HG03095 (cell line): Measurements from ENCODE around the gene PDE4B.

Source experiments
- ATAC-seq: cut with Tn5 transposase; IDR thresholded peaks from one replicate; pipeline ENCODE4 v1.9.1; 2021; ENCODE audit warnings: moderate library complexity; ENCODE audit not compliant: unreplicated experiment

The PDE4B gene

DNA sequence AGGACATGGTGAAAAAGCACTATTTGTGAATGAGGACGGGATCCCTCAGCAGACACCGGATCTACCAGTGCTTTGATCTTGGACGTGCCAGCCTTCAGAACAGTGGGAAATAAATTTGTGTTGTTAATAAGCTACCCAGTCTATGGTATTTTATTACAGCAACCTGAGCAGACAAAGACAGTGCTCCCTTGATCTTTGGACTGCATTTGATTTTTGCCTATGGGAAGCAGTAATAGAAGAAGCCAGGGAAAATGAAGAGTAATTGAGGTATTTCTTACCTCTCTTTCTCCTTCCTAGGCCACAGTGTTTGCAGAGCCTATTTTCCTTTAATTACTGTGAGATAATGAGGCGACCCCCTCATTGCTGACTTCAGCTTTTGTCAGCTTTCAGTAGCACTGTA lies 87.9 kb downstream of the PDE4B start:
- ATAC-seq = no peak

DNA sequence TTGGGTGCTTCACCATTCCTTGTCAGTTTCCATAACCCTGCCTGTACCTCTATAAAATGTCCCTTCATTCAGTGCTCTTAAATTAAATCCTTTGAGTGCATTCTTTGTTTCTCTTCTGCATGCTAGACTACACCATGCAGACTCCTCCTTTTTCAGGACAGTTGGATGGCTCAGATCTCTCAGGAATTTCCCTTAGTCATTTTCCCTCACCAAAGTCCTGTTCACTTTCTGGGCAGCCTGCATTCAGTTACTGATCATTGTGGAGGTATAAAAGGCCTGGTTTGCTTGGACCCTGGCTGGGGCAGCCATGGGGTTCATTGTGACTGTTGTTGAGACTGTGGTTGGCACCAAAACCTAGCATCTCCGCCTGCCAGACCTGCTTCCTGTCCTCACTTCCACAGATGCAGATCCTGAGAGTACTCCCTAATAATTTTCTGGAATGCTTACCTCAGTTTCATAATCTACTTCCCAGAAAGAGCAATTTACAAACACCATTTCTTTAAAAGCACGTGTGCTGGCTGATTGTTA lies 88.4 kb downstream of the PDE4B start:
- ATAC-seq = no peak

DNA sequence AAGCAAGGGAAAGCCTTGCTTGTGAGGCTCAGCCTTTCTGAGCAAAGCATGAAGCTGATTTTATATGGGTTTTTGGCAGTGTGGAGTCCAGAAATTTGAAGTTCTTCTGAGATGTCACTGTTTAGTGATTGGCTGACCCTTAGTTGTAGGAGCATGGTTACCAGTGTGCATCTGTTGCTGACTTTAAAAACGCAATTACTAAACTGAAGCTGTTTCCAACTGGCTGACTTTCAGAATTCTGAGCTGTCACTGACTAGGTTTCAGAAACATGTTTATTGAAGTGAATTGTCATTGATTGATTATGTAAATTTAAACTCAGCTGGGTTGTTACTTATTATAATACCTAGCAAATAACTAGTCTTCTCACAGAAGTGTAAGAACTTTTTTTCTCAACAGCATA lies 89.4 kb downstream of the PDE4B start:
- no peak for ATAC-seq

DNA sequence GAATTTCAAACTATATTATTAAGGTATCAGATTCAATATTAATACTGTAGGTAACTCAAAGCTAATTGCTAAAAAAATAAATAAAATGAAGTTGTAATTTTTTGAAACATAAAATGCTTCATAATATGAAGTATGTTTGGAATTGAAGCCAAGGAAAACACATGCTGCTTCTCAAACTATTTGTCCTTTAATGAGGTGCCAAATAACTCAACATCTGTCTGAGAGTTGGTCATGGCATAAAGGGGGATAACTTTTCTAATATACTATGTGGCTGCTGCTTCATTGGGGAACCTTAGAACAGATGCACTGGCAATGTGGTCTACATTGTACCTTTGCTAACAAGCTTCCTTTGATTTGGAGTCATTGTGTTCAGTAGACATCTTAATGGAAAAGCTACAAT lies 96.7 kb downstream of the PDE4B start:
- ATAC-seq = no peak

DNA sequence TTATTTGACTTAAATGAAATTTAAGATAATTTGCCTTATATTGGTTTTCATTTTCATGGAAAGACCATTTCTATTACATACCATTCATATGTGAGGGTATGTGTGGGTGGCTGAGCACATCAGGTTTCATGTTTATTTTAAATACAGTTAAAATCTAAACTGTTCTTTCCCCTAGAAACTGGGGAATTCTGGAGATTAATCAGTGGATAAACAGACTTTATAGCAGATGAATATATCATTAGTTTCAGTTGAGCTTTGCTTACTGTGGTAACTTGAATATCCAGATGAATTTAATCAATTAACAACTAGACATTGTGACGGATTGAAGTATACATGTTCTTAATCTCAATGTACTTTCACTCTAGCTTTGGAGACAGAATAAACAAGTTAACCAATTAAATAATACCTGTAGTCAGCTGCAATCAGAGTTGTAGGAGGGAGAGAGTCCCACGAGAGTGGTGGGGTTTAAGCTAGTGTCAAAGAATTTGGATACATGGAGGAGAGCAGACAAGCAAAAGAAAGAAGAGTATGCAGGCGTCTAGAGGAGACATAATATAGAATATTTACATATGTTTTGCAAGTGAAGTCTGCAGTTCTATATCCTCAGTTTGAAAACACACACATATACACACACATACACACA lies 97.6 kb downstream of the PDE4B start:
- ATAC-seq = no peak

DNA sequence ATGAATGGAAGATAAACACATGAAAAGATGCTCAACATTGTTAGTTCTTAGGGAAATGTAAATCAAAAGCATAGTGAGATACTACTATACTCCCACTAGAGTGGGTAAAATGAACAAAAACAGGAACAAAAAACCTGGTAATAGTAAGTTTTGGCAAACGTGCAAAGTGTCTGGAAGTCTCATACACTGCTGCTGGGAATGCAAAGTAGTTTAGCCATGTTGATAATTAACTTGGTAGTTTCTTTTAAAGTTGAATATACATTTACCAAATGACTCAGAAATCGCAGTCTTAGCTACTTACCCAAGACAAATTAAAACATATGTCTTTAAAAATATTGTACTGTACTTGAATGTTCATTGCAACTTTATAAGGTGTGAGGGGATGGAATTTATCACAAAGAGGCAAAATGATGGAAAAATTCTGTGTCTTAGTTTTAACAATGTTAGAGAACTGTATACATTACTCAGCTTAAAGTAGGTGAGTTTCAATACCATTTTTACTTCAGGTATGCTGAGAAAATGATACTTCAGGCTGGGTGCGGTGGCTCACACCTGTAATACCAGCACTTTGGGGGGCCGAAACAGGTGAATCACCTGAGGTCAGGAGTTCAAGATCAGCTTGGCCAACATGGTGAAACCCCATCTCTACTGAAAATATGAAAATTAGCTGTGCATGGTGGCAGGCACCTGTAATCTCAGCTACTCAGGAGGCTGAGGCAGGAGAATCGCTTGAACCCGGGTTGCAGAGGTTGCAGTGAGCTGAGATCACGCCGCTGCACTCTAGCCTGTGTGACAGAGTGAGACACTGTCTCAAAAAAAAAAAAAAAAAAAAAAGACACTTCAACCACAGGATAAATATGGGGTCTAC lies 102.3 kb downstream of the PDE4B start:
- peak; percentile 87 for ATAC-seq

DNA sequence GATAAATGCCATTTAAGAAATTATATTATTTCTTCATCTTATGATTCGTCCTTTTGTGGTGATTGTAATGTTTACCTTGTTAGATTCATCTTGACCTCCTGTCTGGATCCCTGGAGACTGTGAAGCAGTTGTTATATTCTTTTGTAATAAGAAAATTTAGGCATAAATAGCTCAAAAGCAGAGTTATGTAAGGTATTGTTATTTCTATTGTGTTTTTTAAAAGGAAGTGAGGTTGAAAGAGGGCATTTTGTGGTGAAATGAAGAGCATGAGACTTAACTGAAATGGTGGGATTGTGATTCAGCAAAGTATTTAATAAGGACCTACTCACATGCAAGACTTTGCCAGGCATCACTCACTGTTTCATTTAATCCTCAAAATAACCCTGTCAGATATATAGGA lies 104.0 kb downstream of the PDE4B start:
- no peak for ATAC-seq

DNA sequence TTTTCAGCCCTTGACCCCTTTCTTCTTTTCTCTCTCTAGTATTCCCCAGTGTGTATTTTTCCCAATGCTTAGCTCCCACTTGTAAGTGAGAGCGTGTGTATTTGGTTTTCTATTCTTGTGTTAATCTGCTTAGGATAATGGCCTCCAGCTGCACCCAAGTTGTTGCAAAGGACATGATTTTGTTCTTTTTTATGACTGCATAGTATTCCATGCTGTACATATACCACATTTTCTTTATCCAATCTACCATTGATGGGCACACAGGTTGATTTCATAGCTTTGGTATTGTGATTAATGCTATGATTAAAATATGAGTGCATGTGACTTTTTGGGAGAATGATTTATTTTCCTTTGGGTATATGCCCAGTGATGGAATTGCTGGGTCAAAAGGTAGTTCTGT lies 104.8 kb downstream of the PDE4B start:
- ATAC-seq = no peak

DNA sequence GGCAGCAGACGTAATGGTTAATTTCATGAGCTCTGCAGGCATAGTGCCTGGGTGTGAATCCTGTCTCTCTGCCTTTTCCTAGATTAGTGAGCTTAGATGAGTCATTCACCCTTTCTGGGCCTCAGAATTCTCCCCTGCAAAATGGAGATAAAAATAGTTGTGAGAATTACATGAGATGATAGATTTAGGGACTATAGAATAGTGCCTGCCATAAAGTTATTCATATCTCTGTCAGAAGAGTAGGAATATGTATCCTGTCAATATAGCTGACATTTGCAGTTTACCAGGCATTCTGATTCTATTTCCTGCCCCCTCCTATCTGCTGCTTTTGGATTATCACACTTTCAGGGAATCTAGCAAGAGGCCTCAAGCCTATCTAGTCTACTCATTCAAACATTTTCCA lies 112.0 kb downstream of the PDE4B start:
- no peak for ATAC-seq

DNA sequence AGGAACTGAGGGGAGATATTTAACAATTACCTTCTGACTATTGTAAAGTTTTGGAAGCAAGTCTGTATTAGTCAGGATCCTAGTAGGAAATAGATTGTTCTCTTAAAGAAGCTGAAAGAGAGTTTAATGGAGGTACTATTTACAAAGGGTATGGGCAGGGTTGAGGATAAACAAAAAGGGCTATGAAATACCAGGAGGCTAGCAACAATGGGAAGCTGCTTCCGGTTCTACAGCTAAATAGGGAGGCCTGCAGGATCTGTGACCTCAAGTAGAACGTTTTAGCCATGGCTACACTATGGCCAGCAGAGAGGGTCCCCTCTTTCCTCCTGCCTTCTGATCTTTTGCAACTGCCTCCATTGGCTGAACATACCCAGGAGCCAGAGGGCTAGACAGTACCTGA lies 117.7 kb downstream of the PDE4B start:
- no peak for ATAC-seq

DNA sequence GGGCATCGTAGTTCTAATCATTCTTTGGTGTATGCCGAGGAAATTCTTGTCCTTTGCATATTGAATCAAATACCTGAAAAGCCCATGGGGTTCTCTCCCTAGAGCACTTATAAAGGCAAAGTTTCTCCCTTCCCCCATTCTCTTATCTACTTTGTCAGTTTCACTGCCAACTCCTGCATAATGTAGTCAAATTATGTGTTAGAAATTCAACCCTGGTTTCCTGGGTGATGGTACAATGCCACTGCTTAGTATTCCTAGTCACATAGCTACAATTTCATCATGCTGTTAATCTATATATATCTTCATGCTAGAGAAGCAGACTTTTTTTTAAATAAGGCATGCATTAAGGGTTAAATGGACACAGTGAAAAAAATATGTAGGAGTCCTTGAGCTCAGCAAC lies 119.0 kb downstream of the PDE4B start:
- no peak for ATAC-seq

DNA sequence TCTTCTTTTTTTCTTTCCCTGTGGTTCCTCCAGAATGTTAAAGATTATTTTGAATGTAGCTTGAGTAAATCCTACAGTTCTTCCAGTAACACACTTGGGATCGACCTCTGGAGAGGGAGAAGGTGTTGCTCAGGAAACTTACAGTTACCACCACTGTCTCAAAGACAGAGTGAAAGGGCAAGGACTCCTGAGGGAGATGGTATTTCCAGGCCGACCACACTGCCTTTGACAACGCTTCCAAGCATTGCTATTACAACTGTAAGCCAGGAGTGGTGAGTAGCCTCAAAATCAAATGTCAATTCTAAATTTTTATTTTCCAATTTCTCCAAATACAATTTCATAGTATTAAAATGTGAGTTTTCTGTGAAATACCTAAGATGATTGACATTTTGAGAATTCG lies 125.9 kb downstream of the PDE4B start:
- no peak for ATAC-seq

DNA sequence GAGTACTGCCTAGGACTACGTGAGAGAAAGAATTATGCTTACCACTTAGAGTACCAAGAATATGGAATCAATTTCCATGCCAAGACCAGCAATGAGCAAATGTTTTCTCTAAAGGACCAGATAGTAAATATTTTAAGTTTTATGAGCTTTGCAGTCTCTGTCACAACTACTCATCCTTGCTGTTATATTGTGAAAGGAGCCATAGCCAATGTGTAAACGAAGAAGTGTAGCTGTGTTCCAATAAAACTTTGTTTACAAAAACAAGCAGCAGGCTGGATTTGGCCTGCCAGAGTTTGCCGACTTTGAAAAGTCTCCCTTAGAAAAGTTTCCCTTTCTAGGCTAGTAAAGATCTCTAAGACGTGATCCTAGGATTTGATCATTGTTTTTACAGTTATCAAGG lies 128.8 kb downstream of the PDE4B start:
- no peak for ATAC-seq

DNA sequence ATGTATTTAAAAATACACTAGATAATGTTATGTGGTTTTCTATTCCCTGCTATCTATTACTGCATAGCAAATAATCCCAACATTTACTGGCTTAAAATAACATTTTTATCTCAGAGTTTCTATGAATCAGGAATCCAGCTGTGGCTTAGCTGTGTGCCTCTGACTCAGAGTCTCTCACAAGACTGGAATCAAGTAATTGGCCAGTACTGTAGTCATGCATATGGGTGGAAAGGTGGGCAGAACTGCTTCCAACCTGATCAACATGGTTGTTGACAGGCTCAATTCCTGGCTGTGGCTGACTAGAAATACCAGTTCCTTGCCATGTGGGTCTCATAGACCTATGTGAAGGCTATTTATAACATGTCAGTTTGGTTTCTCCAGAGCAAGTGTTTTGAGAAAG lies 131.8 kb downstream of the PDE4B start:
- ATAC-seq = no peak

DNA sequence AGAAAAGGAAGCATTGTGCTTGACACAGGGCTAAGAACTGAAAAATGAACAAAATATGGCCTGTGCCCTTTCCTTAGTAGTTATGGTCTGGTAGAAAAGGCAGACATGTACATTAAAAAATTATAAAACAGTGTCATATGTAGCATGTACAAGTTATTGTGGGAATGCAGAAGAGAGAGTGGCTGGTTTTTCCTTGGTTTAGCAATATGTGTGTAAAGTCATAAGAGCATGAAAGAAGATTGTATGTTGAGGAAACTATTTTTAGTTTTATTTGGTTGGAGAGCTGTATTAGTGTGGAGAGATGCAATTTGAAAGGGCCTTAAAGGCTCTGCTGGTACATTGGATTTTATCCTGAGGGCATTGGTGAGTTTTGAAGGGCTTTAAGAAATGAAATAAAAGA lies 145.8 kb downstream of the PDE4B start:
- ATAC-seq = no peak

DNA sequence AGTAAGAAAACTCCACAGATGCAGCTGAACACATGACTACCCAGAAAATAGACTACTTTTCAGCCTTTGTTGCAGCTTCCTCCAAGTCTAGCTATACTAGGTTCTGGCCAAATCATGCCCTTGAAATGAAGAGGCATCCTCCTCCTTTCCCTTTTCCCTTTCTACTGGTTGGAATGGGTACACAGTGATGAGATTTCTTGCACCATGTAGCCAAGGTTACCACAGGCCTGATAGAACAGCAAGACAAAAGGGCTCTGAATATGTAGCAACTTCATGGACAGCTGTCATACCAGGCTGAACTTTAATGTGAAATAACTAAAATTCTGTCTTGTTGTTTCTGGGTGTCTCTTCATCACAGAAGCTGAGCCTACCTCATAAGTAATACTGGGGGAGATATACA lies 146.5 kb downstream of the PDE4B start:
- ATAC-seq = no peak

DNA sequence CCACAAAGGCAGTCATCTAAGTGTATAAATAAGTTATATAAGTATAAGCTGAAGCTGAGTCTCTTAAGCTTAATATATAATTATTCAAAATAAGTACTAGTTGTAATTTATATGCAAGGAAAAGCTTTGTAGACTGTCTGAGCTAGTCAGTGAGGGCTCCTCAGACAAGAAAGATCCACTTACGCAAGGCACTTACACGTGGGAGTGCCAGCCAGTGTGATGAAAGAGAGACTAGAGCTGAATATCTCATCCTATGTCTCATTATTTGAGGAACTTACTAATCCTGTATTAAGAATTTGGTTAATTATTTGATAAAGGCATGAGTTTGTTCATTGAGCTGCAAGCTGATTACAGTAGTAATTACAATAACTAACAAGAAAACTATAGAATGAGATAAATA lies 146.9 kb downstream of the PDE4B start:
- ATAC-seq = no peak

DNA sequence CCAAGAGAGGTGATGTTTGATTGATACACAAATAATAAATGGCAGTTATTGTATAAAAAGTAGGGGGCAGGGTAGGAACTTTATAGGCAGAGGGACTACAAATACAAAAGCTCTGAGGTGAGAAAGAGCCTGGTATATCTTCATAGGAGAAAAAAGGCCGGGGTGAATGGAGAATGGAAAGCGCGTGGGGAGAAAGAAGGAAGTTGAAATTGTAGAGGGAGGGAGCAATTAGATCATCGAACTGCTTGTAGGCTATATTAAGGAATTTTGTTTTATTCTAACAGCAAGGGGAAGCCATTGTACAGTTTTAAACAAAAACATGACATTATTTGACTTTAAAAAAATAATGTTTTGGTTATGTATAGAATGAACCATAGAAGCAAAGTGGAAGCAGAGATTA lies 147.4 kb downstream of the PDE4B start:
- ATAC-seq = no peak

DNA sequence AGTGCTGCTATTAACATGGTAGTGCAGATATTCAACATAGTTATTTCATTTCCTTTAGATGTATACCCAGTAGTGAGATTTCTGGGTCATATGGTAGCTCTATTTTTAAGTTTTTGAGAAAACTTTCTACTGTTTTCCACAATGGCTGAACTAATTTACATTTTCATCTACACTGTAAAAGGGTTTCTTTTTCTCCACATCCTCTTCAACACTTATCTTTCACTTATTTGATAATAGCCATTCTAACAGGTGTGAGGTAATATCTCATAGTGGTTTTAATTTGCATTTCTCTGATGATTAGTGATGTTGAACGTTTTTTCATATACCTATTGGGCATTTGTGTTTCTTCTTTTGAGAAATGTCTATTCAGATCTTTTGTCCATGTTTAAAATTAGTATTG lies 149.8 kb downstream of the PDE4B start:
- no peak for ATAC-seq

DNA sequence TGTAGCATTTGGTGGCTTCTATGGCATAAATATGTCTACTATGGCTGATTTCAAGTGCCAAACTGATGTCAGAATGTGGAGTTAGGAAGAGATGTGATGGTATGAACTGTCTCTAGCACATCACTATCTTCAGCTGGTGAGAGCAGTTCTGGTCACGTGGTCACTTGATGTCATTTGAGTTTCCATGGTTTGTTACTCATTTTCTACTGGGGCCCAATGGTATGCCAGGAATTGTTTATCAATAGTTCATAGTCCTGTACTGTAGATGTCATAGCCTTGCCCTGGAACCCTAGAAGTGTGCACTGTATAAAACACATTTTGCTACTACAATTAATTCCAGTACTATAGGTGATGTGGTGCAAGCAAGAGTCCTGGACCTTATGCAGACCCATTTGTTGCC lies 153.7 kb downstream of the PDE4B start:
- ATAC-seq = no peak

DNA sequence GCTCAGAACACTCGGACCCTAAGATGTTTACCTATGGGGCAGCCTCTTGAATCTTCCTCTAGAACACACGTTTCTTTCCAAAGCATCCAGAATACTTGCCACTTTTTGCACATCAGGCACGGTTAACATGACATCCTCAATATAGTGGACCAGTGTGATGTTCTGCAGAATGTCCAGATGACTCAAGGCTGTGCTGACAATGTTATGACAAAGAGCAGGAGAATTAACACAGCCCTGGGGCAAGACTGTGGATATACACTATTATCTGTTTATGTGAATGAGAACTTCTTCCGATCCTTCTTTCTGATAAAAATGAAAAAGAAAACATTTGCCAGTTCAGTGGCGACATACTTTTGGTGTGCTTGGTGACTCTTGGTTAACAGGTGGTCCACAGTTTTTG lies 154.3 kb downstream of the PDE4B start:
- ATAC-seq = no peak

DNA sequence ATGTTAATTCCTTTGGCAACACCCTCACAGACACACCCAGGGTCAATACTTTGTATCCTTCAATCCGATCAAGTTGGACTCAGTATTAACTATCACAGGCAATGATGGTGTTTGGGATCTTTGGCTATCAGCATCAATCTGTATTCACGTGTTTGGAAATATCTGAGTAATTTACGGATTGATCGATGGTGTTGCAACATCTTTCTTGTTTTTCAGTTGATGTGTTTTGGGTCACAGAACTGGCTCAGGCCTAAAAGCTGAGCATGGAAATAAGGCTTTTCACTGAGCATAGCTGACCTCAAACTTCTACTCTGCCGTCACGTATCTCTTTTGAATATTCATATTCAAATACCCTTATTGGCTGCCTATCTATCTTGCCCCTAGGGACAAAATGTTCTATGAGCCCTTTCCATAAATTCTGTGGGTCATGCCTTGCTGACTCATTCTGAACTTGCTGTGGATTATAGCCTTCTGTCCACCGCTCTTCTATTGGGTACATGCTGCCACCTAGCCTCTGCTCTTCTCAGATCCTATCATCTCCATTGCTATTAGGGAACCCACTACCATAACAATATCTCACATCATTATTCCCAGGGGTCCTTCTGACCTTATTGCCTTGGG lies 156.0 kb downstream of the PDE4B start:
- no peak for ATAC-seq
